SH-SY5Y (cell line): ENCODE data around the gene INAVA.

ENCODE experiments used
- GATA2 ChIP-seq: IDR thresholded peaks from 2 replicates; pipeline ENCODE4 v1.6.1; 2011; ENCODE audit warnings: mild to moderate bottlenecking, low read depth, low read length
- GATA3 ChIP-seq: IDR thresholded peaks from 2 replicates; pipeline ENCODE4 v1.6.1; 2011; ENCODE audit warnings: low read depth, mild to moderate bottlenecking, low read length, moderate library complexity

The INAVA gene

DNA sequence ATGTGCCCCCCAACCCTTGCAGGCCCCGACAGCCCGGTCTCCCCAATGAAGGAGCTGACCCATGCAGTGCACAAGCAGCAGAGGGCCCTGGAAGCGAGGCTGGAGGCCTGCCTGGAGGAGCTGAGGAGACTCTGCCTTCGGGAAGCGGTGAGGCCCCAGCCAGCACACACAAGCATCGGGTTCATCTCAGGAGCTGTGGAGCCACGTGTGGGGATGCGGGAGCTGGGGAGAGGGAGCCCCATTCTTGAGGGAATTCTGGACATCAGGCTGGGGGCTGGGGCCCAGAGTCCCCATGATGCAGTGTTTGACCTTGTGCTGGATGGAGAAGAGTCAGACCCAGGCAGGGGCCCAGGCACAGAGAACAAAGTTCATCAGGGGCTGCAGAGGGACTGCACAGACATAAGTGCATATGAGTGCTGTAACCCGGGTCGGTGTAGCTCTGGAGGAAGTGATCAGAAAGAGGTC, 4.8 kb downstream of the INAVA start:
- TF ChIP-seq GATA3 (no peak), GATA2 (no peak)

DNA sequence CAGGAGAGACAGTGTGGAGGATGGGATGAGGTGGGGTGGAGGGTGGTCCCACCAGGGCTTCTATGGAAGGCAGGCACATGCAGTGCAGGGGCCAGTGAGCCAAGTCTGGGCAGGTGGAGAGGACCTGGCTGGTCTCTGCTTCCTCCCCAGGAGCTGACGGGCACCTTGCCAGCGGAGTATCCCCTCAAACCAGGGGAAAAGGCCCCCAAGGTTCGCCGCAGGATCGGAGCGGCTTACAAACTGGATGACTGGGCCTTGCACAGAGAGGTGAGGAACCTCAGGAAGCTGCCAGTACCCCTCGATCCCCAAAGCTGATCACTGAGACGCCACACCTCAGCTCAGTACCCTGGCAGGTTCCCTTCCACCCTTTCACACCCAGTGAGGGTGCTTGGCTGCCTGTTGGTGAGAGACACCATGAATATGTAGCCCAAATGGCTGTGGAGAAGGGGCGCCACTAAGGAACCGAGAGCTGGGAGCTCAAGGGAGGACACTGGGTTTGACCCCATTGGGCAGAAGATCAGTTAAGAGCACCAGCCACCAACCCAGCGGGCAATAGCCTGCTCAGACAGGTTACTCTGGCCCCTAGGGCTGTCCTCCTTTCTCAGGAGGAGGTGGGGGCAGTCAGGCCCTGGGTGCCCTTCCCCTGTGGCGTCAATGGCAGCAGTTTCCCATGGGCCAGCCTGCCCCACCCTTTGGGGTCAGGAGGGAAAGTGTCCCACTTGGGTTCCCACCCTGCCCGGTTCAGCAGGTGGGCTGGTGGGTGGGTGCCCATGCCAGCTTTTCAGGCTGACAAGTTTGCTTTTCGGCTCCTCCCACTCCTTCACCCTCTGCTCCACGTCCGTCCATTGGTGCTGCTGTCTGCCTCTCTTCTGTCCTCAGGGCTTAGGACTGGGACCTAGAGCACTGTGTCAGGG, 5.5 kb downstream of the INAVA start:
- TF ChIP-seq GATA2: no peak
- TF ChIP-seq GATA3: no peak

DNA sequence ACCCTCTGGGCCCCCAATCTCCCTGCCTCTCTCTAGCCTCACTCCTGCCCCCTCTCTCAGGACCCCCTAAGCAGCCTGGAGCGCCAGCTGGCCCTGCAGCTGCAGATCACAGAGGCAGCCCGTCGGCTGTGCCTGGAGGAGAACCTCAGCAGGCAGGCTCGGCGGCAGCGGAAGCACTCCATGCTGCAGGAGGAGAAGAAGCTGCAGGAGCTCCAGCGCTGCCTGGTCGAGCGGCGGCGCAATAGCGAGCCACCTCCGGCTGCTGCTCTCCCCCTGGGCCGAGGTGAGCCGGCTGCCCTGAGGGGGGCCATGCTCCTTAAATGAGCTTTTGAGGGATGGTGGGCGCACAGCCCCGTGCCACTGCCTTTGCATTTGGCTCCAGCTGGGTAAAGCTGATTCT, 6.2 kb downstream of the INAVA start:
- TF ChIP-seq GATA3 (no peak), GATA2 (no peak)

DNA sequence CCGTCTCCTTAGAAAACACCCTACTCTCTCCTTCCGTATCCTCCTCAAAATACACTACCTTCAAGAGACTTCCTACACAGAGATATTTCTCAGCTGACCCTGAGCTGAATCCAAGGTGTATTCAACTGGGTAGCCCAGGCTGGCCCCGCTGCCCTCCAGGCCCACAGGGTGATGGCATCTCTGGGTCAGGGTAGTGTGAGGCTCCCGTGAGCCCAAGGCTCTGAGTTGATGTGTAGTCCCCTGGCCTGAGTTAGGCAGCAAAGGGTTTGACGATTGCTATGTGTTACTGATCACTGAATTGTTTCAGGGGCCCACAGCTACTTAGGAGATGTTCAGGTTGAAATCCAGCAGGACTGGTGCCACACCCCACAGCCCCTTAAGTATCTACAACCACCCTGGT, 6.7 kb downstream of the INAVA start:
- no peak for TF ChIP-seq GATA3
- TF ChIP-seq GATA2: no peak

DNA sequence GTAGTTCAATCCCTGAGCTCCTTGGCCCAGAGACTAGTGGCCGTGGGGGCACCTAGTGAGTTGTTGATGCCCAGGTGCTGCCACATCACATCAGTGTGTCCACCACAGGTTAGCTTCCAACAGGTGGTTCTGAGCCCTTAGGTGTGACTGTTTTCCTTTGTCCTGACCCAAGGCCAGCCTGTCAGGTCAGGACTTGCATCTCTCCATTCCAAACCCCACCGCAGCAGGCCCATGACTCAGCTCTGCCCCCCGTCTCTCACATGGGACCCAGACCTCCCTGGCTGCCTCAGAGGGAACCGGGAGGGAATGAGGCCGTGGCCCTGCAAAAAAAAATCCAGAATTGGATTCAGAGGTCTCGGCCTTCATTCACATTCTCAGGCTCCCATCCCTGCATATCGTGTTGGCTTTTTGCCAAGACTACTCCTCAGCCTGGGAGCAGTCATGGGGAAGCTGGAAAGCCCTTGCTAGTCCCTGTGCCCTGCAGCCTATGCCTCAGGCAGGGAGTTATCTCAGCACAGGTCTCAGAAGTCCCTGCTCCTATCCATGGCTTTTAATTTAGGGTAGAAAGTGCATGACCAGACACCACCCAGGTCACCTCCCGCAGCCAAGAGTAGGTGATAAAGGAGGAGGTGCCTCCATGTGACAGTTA, 7.2 kb downstream of the INAVA start:
- TF ChIP-seq GATA2 (no peak), GATA3 (no peak)

DNA sequence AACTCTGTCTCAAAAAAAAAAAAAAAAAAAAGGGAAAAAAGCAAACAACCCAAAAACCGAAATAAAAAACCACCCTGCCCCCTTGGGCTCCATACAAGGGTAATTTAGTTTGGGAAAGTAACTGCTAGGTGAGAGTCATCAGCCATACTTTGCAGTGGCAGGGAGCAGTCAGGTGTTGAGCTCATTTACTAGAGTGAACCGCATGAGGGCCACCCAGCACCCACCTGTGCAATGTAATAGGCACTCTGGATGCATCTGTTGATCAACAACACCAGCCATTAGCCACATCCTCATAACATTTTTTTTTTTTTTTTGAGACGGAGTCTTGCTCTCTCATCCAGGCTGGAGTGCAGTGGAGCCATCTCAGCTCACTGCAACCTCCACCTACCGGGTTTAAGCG, 9.1 kb downstream of the INAVA start:
- TF ChIP-seq GATA2 (no peak), GATA3 (no peak)

DNA sequence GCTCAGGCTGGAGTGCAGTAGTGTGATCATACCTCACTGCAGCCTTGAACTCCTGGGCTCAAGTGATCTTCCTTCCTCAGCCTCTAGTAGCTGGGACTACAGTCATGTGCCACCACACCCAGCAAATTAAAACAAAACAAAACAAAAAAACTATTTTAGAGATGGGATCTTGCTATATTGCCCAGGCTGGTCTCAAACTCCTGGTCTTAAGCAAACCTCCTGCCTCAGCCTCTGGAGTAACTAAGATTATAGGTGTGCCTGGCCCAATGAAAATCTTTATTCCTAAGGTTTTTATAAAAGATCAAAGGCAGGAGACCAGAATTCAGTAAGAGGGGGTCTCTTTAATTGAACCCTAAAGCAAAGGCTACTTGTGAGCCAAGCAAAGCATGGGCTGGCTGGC, 10.1 kb downstream of the INAVA start:
- no peak for TF ChIP-seq GATA2
- no peak for TF ChIP-seq GATA3

DNA sequence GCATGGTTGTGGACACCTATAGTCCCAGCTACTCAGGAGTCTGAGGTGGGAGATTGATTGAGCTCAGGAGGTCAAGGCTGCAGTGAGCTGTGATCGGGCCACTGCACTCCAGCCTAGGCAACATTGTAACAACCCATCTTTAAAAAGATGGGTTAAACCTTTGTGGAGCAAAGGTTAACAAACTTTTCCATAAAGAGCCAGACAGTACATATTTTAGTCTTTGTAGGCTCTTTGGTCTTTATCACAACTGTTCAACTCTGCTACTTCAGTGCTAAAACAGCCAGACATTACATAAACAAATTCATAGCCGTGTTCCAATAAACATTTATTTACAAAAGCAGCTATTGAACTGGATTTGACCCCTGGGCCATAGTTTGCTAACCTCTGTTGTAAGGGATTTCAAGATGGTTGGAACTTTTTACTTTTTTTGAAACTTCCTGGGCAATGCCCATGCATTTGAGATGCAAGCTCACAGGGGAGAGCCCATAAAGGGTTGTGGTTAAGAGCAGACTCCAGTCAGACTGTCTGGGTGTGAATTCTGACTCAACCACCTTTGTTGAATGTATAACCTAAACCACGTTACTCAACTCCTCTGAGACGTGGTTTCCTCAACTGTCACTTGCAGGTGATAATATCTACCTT, 10.8 kb downstream of the INAVA start:
- TF ChIP-seq GATA2 (no peak), GATA3 (no peak)

DNA sequence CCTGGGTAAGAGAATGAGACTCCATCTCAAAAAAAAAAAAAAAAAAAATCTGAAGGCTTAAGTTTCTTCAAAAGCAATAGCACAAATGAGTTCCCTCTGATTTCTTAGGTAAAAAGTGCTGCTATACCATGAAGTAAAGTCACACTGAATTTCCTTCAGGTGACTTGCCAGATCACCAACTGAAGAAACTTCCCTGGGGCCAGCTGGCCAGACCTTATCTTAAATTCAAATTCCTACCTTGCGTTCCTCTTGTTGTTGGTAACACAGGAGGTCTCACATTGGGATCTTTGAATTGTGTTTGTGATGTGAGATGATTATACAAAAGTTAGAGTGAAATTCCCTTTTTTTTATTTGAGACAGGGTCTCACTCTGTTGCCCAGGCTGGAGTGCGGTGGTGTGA, 11.8 kb downstream of the INAVA start:
- TF ChIP-seq GATA3 (no peak), GATA2 (no peak)

DNA sequence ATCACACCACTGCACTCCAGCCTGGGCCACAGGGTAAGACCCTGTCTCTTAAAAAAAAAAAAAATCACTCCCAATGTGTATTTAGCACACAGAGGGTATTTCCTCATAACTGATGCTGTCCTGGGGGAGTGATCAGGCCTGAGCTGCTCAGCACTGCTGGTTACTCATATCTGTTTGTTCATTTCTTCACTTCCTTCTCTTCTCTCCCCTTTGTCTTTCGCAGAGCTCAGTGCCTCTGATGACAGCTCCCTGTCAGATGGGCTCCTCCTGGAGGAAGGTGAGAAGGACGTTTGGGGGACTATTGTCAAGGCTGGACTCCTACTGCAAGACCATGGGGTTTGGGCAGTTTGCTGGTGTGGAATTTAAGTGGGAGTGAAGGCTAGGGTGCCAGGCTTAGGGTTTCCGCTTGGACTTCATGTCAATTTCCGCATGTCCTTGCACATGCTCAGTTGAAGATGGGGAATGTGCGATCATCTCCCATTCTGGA, 13.0 kb downstream of the INAVA start:
- TF ChIP-seq GATA2 (no peak), GATA3 (no peak)

DNA sequence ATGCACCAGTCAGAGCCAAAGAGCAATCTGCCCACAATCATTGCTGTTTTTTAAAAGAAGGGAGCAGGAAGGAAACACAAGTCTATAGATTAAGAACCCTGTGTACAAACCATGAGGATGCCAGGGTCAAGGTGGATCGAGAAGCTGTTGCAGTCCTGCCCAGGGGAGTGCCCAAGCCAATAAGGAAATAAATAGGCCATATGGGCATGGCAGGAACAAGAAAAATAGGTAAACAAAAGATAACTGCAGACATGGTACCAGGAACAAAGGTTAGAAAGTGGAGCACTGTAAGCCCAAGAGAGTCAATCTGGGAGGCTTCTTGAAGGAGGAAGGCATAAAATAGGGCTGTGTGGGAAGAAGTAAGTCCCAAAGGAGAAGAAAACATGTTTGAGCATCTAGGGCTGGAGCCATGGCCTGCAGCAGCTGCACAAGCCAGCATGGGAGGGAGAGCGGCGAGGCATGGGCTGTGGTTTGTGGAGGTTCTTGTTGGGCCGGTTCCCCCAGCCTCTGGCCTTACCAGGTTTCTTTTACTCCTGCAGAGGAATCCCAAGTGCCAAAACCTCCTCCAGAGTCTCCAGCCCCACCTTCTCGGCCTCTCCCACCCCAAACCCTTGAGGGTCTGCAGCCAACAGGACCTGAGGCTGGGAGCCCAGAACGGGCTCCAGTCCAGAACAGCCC, 13.6 kb downstream of the INAVA start:
- TF ChIP-seq GATA3: no peak
- no peak for TF ChIP-seq GATA2

DNA sequence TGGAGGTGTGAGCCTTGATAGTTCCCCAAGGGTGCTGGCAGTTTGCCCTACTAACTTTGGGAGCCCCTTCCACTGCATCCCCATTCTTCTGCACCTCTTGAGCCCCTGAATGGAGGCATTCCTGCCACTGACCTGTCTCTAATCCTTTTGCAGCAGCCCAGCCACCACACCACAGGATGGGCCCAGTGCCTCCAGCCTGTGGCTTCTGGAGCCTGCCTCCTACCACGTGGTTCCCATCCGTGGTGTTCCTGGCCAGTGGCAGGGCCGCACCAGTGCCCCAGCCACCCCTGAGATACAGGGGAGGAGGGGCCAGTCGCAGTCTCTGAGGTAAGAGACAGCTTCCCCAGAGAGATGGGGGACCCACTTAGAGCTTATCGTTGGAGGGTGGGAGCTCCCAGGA, 14.4 kb downstream of the INAVA start:
- no peak for TF ChIP-seq GATA3
- TF ChIP-seq GATA2: no peak

DNA sequence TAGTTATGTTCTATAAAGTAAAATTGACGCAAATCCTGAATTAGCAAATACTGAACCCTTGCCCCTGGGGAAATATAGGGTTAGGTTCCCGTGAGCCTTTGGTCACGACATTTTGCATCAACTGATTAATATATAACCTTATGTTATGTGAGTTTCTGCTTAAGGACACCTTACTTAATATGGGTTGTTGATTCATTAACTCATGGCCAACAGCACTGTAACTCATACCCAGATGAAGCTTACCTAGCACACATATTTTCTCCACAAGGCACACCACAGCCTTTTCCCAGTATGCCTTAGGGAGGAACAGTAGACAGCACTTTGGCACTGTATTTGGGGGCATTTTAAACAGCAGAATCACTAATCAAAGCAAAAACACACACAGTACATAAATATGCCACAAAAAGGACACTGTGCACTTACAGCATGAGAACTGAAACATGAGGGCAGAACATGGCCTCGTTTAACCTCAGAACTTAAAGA, 15.1 kb downstream of the INAVA start:
- TF ChIP-seq GATA3 (no peak), GATA2 (no peak)

DNA sequence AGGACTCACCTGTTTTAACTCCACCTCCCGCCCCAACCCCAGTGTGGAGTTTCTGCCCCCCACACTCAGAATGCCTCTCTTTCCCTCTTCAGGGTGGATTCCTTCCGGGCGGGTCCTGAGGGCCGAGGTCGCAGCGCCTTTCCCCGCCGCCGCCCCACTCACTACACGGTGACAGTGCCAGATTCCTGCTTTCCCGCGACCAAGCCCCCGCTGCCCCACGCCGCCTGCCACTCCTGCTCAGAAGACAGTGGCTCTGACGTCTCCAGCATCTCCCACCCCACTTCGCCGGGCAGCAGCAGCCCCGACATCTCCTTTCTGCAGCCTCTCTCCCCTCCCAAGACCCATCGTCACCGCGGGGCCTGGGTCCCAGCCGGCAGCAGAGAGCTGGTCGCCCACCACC, 16.7 kb downstream of the INAVA start:
- no peak for TF ChIP-seq GATA3
- no peak for TF ChIP-seq GATA2
